ENCODE results near the gene CHD9NB. TPM values are rescaled to one million over a fixed set of nuclear protein-coding genes. Genes with fewer than 3 reads are reported as not detected.

CHD9NB gene
- total and polyA plus RNA-seq, 2 of the 4 experiments (the other 2 are of a cell fraction) = 0.94 to 1.1 TPM

DNA sequence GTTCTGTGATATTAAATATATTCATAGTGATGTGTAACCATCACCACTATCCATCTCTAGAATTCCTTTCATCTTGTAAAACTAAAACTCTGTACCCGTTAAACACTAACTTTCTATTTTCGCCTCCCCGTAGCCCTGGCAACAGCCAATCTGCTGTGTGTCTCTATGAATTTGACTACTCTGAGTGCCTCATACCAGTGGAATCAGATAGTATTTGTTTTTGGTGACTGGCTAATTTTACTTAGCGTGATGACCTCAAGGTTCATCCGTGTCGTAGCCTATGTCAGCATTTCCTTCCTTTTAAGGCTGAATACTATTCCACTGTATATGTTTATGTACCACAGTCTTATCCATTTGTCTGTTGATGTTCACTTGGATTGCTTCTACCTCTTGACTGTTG is 20.3 kb upstream of the CHD9NB start:
- CTCF ChIA-PET = no interaction called here
- in situ Hi-C loops (cut with MboI; ENCODE audit: low sequenced_read_pairs) = loop anchor here (25.0 kb wide), 2 partner anchors 364 to 1186 kb away; partner anchors contain the start of gene RBL2

More for the DNA sequence above, 20.3 kb upstream of the CHD9NB start:
- Histone ChIP-seq H2BK5ac (ENCODE audit: low read depth, low read length, poor library complexity, severe bottlenecking) (no peak overlapping the region), H4K8ac (ENCODE audit: low read depth in 2 of 2, low read length in 2 of 2) (no peak overlapping the region), H2AFZ (replicated peaks; ENCODE audit: low read length, poor library complexity) (no peak overlapping the region), H3K4me1 (ENCODE audit: control insufficient read depth, insufficient read depth, low read length) (no peaks in the 10 kb centered on the region; the same call in 1 of the 2 replicates), H2BK20ac (ENCODE audit: low read depth, low read length) (no peak overlapping the region), H3K14ac (replicated peaks; ENCODE audit: low read depth, low read length) (no peak overlapping the region), H3K4ac (ENCODE audit: low read depth, low read length) (no peak overlapping the region), H3K9ac (ENCODE audit: low read depth, low read length) (no peak overlapping the region), H3K9me3 (ENCODE audit: control insufficient read depth, insufficient read depth, low read length) (no peaks in the 10 kb centered on the region), H3K27ac (ENCODE audit: insufficient read depth, low read length) (no peak overlapping the region), H2AK9ac (replicated peaks; ENCODE audit: low read depth, low read length, poor library complexity) (peak overlapping the region; percentile 78), H2BK120ac (ENCODE audit: low read depth, low read length) (no peak overlapping the region), H3K79me1 (ENCODE audit: low read depth in 1 of 2, low read length in 2 of 2) (peaks cover 22 to 42% of the 10 kb centered on the region in 2 experiments), H3K56ac (ENCODE audit: extremely low read depth, insufficient read depth, low read length) (no peak overlapping the region), H2BK15ac (ENCODE audit: low read depth, low read length) (no peak overlapping the region), H3K27me3 (ENCODE audit: control insufficient read depth, insufficient read depth, low read length) (no peaks in the 10 kb centered on the region), H4K20me1 (ENCODE audit: insufficient read depth, low read length) (no peaks in the 10 kb centered on the region; the same call in 1 of the 2 replicates), H4K5ac (ENCODE audit: low read depth, low read length) (no peak overlapping the region), H3K4me2 (ENCODE audit: low read depth, low read length) (no peak overlapping the region), H4K91ac (ENCODE audit: insufficient read depth, low read depth, low read length) (no peak overlapping the region), H3K9me1 (ENCODE audit: insufficient read depth, low read length) (peaks cover 8% of the 10 kb centered on the region; the same call in 1 of the 2 replicates), H3K36me3 (ENCODE audit: control insufficient read depth, insufficient read depth, low read length) (peaks cover 2% of the 10 kb centered on the region; the same call in 1 of the 2 replicates), H3K18ac (ENCODE audit: low read depth, low read length) (no peak overlapping the region), H3K23ac (ENCODE audit: low read depth, low read length) (no peak overlapping the region; the same call in 1 of the 2 replicates), H2AK5ac (ENCODE audit: low read depth, low read length) (no peak overlapping the region), H3K4me3 (ENCODE audit: insufficient read depth, low read depth, low read length) (no peak overlapping the region)
- WGBS, 2 experiments (ENCODE audit: extremely low coverage in 2 of 2, insufficient read length in 1 of 2) = no CpG with 5 or more reads among the region's 6 CpGs
- TF ChIP-seq, protein P1, sequence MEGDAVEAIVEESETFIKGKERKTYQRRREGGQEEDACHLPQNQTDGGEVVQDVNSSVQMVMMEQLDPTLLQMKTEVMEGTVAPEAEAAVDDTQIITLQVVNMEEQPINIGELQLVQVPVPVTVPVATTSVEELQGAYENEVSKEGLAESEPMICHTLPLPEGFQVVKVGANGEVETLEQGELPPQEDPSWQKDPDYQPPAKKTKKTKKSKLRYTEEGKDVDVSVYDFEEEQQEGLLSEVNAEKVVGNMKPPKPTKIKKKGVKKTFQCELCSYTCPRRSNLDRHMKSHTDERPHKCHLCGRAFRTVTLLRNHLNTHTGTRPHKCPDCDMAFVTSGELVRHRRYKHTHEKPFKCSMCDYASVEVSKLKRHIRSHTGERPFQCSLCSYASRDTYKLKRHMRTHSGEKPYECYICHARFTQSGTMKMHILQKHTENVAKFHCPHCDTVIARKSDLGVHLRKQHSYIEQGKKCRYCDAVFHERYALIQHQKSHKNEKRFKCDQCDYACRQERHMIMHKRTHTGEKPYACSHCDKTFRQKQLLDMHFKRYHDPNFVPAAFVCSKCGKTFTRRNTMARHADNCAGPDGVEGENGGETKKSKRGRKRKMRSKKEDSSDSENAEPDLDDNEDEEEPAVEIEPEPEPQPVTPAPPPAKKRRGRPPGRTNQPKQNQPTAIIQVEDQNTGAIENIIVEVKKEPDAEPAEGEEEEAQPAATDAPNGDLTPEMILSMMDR (conservative IDR thresholded peaks at IDR 0.05; ENCODE audit: low read depth, low read length) = no peak
- TF ChIP-seq USF2 (IDR thresholded peaks at IDR 0.05; ENCODE audit: low read depth, low read length) (no peak), RAD21 (IDR thresholded peaks at IDR 0.05; ENCODE audit: low read length) (no peak)
- DNase-seq (no peak), ATAC-seq (ENCODE audit: low read depth) (no peak)
- intact Hi-C loops (cut with micrococcal nuclease) = no loop called here
- POLR2A ChIA-PET (ENCODE audit: unreplicated experiment) = no interaction called here
- no TSS peak for BruUV-seq (replicated peaks)
- dilution Hi-C loops (cut with HindIII; ENCODE audit: low sequenced_read_pairs, unreplicated experiment) = no loop called here

Data from IMR-90 (cell line).